ENCODE measurements around the gene TEFM.

Gene TEFM

DNA sequence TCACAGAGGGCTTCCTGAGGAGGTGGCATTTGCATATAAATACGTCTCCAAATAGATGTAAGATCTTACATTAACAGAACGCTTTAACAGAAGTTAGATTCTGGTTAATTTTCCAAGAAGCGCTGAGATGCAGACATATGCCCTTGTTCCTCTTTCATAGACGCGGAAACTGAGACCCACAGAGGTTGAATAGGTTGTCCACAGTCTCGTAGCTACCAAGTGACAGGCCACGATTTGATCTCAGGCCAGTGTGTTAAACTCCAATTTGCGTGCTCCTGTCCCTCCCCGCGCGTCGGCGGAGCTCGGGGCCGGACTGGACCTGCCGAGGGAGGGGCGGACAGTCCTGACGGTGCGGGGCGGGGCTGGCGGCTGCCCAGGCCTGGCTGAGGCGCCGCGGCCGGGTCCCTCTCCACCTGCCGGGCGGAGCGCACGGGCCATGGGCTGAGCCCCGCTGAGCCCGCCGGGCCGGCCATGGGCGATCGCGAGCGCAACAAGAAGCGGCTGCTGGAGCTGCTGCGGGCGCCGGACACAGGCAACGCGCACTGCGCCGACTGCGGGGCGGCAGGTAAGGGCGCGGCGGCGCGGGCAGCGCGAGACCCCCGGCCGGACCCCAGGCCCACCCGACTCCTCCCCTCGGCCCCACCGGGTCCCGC, 15.6 kb upstream of the TEFM start, which contains the start of gene ADAP2:
Gene ADAP2 (plus strand): TSS at position 402 of the 653 bp plus-strand sequence. CDS start 70 bp downstream, at position 472.
- Histone ChIP-seq H3K36me3 (ENCODE audit: control insufficient read depth, low read length) (no peaks in the 10 kb centered on the region), H3K9me2 (replicated peaks; ENCODE audit: control insufficient read depth, low read length) (no peaks in the 10 kb centered on the region), H3K4me2 (ENCODE audit: low read length) (peak within 1 kb of the TSS; percentile 95), H4K20me1 (ENCODE audit: control insufficient read depth, insufficient read depth, low read depth, low read length) (no peaks in the 10 kb centered on the region), H3K79me2 (ENCODE audit: control insufficient read depth, low read length) (no peaks in the 10 kb centered on the region), H3K4me1 (ENCODE audit: control insufficient read depth, low read length) (peaks cover 27% of the 10 kb centered on the region), H3K4me3 (ENCODE audit: low read length) (peak within 1 kb of the TSS; percentile 75), H3K27ac (ENCODE audit: low read depth, low read length) (no peak within 1 kb of the TSS), H3F3A (ENCODE audit: control insufficient read depth, insufficient read depth) (no peaks in the 10 kb centered on the region), H3K27me3 (ENCODE audit: control insufficient read depth, low read length) (peaks cover 27% of the 10 kb centered on the region), H3K9me3 (ENCODE audit: control insufficient read depth, insufficient read depth, low read length) (no peaks in the 10 kb centered on the region)
- TF ChIP-seq EZH2phosphoT487 (IDR thresholded peaks at IDR 0.05; ENCODE audit: borderline replicate concordance, low read length): no peak
- TF ChIP-seq, protein P1, sequence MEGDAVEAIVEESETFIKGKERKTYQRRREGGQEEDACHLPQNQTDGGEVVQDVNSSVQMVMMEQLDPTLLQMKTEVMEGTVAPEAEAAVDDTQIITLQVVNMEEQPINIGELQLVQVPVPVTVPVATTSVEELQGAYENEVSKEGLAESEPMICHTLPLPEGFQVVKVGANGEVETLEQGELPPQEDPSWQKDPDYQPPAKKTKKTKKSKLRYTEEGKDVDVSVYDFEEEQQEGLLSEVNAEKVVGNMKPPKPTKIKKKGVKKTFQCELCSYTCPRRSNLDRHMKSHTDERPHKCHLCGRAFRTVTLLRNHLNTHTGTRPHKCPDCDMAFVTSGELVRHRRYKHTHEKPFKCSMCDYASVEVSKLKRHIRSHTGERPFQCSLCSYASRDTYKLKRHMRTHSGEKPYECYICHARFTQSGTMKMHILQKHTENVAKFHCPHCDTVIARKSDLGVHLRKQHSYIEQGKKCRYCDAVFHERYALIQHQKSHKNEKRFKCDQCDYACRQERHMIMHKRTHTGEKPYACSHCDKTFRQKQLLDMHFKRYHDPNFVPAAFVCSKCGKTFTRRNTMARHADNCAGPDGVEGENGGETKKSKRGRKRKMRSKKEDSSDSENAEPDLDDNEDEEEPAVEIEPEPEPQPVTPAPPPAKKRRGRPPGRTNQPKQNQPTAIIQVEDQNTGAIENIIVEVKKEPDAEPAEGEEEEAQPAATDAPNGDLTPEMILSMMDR (IDR thresholded peaks at IDR 0.05; ENCODE audit: low read depth, low read length, poor library complexity, severe bottlenecking): no peak

DNA sequence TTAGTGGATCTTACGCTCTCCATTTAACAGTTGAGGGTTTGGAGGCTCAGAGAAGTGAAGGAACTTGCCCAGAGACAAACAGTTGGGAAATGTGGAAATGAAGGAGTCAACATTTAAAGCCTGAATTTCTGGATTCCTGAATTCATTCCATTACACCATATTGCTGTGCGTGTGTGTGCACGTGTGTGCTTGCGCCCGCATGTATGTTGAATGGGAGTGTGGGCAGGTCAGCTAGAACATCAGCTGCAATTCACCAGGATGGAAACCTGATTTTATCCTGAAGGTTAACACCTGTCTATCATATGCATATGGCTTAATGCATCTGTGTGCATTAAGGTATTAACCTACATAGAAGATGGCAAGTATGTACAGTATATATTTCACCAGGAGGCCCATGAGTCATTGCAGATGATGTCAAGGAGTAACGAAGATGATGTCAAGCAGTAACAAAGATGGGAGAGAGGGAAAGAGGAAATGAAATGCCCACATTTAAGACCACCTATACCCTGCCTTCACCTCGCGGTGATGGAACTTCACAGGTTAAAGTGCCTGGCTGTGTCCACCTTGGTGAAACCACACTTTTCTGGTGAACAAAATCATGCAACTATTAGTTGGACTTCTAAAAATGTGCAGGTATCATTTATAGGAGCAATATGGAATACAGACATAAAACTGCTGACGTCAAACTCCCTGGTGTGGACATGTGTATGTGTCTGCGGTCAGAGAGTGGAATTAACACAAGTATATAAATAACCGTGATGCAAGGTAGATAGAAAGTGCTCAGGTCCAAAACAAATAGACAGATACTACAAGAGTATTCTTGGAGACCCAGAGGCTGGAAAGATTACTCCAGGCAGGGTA, 14.9 kb upstream of the TEFM start:
- Histone ChIP-seq H3K4me3 (ENCODE audit: low read length) (peak overlapping the region; percentile 75), H3K4me1 (ENCODE audit: control insufficient read depth, low read length) (peaks cover 23% of the 10 kb centered on the region), H3K27ac (ENCODE audit: low read depth, low read length) (no peak overlapping the region), H3K36me3 (ENCODE audit: control insufficient read depth, low read length) (no peaks in the 10 kb centered on the region), H3K79me2 (ENCODE audit: control insufficient read depth, low read length) (no peaks in the 10 kb centered on the region), H3K27me3 (ENCODE audit: control insufficient read depth, low read length) (peaks cover 27% of the 10 kb centered on the region), H3F3A (ENCODE audit: control insufficient read depth, insufficient read depth) (no peaks in the 10 kb centered on the region), H3K4me2 (ENCODE audit: low read length) (peak overlapping the region; percentile 95), H3K9me3 (ENCODE audit: control insufficient read depth, insufficient read depth, low read length) (no peaks in the 10 kb centered on the region), H4K20me1 (ENCODE audit: control insufficient read depth, insufficient read depth, low read depth, low read length) (no peaks in the 10 kb centered on the region), H3K9me2 (replicated peaks; ENCODE audit: control insufficient read depth, low read length) (no peaks in the 10 kb centered on the region)
- TF ChIP-seq EZH2phosphoT487 (IDR thresholded peaks at IDR 0.05; ENCODE audit: borderline replicate concordance, low read length): no peak
- TF ChIP-seq, protein P1 (IDR thresholded peaks at IDR 0.05; ENCODE audit: low read depth, low read length, poor library complexity, severe bottlenecking): no peak

DNA sequence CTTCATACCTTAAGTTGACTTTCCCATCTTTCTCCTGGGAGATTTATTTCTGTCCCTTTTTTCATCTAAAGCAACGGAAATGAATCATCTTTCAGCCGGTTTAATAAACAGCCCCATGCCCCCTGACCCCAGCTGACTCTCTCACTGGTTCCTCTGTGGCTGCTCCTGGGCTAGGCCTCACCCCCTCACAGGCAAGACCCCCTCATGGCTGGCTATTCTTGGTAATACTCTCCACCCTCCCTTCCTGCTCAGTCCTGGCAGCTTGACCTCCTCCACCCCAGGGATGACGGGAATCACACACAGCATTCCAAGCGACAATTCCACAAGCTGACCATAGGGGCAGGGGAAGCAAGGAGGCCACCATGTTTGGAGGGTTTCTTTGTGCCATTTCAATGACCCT, 14.2 kb upstream of the TEFM start:
- H3F3A ChIP-seq (ENCODE audit: control insufficient read depth, insufficient read depth): no peaks in the 10 kb centered on the region
- no peak overlapping the region for H3K27ac ChIP-seq (ENCODE audit: low read depth, low read length)
- H4K20me1 ChIP-seq (ENCODE audit: control insufficient read depth, insufficient read depth, low read depth, low read length): no peaks in the 10 kb centered on the region
- TF ChIP-seq EZH2phosphoT487 (IDR thresholded peaks at IDR 0.05; ENCODE audit: borderline replicate concordance, low read length): no peak
- TF ChIP-seq, protein P1 (IDR thresholded peaks at IDR 0.05; ENCODE audit: low read depth, low read length, poor library complexity, severe bottlenecking): no peak
- H3K9me2 ChIP-seq (replicated peaks; ENCODE audit: control insufficient read depth, low read length): no peaks in the 10 kb centered on the region
- H3K4me1 ChIP-seq (ENCODE audit: control insufficient read depth, low read length): peaks cover 23% of the 10 kb centered on the region
- no peak overlapping the region for H3K4me3 ChIP-seq (ENCODE audit: low read length)
- H3K4me2 ChIP-seq (ENCODE audit: low read length): no peak overlapping the region
- H3K27me3 ChIP-seq (ENCODE audit: control insufficient read depth, low read length): peaks cover 27% of the 10 kb centered on the region
- H3K9me3 ChIP-seq (ENCODE audit: control insufficient read depth, insufficient read depth, low read length): no peaks in the 10 kb centered on the region
- no peaks in the 10 kb centered on the region for H3K36me3 ChIP-seq (ENCODE audit: control insufficient read depth, low read length)
- H3K79me2 ChIP-seq (ENCODE audit: control insufficient read depth, low read length): no peaks in the 10 kb centered on the region

All from DOHH2 (cell line).